ENCODE data around the gene FBXO7.
"Not testable (repeated sequence)": the region's sequence is repeated elsewhere in the genome, so short reads cannot be mapped to it uniquely, and the experiment has no call there.

The FBXO7 gene

DNA sequence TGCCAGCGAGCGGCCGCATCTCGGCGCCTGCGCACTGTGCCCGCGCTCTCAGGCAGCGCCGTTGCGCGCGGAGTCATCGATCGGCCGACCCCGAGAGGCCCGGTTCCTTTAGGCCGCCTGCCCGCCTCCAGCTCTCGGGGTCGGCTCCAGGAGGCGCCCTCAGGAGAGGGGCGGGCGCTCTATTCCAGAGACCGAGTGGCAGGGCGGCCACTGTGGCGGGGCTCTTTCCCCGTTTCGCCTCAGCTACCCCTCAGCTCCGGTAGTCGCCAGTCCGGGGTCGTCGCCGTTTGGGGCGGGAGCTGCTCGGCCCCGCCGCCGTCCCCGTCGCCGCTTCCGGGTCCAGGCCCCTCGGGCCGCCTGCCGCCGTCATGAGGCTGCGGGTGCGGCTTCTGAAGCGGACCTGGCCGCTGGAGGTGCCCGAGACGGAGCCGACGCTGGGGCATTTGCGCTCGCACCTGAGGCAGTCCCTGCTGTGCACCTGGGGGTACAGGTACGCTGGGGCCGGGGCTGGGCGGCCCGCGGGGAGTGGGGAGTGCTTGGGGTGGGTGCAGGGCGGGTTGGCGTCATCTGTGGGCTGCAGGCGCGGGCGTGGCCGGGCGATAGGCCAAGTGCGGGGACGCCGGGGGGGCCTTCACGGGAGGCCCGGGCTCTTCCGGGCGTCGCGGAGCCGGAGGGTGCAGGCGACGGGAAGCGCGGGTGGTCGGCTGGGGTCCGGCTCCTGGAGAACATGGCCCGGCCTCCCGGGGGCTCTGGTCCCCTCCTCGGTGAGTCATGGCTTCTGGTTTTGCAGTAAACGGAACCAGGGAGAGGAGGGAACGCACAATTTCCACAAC is at the start of gene FBXO7:
TSS of gene FBXO7 (plus strand) at position 177 of the 833 bp plus-strand sequence. CDS start at position 369, 192 bp downstream.
- DNase-seq (ENCODE audit: low read depth in 4 of 4, low spot score in 1 of 4), result peak; percentile 63 to 82 (median 75)

DNA sequence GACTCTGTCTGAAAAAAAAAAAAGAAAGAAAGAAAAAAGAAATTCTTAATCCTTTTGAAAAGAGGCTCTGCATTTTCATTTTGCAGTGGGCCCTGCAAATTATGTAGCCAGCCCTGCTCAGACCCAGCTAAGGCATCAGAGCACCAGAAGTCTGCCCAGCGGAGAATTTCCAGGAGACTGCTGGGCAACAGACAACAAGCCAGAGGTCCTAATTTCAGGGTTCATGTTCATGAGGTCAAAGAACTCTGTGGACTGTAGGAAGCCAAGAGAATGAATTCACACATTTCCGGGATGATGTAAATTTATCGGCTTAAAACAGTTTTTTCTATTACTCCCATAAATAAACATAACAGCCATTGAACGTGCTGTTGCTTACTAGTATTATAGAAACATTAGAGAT is 47.7 kb upstream of the FBXO7 start:
- no peak for DNase-seq (ENCODE audit: low read depth in 4 of 4, low spot score in 1 of 4)

DNA sequence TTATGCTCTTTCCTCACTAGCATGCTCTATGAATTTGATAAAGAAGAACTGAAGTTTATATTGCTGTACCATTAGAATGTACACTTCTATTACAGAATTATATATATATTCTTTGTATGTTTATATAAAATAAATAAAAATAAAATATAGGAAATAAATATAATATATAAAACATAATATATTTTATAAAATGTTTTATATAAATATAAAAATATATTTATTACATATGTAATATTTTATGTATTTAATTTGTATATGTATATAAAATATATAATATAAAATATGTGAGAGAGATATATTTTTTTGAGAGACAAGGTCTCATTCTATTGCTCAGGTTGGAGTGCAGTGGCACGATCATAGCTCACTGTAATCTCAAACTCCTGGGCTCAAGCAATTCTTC is 44.3 kb upstream of the FBXO7 start:
- no peak for DNase-seq (ENCODE audit: low read depth in 4 of 4, low spot score in 1 of 4)

DNA sequence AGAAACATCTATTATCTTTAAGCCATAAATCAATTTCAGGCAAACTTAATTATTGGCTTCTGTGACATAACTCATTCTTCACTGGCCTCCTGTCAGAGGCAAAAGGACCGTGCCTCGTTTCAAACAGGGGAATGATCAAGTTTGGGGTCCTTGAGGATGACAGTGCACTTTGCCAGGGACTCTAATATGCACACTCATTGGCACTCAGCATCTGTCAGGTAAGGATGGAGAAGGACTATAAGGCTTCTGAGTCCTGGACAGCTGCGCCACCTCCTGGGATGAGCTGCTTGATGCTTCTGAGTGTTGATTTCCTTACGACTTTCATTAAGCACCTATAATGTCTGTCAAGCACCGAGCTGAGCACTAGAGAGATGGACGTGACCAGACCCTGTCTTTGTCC is 30.5 kb upstream of the FBXO7 start:
- no peak for DNase-seq (ENCODE audit: low read depth in 4 of 4, low spot score in 1 of 4)

DNA sequence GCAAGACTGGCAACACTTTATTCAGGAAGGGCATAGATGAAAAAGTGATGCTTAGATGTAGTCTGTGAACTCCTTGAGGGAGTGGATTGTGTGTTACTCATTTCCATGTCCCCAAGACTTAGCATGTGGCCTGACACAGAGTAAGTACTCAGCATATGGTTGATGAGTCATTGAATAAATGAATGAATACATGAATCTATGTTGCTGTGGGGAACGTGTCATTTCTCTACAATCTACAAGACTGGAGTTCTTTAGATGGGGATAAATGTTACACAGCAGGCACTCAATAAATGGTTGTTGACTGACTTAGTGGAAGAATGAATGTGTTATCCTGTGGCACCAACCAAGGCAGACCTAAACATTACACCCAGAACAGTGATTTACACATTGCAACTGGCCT is 28.3 kb upstream of the FBXO7 start:
- no peak for DNase-seq (ENCODE audit: low read depth in 4 of 4, low spot score in 1 of 4)

DNA sequence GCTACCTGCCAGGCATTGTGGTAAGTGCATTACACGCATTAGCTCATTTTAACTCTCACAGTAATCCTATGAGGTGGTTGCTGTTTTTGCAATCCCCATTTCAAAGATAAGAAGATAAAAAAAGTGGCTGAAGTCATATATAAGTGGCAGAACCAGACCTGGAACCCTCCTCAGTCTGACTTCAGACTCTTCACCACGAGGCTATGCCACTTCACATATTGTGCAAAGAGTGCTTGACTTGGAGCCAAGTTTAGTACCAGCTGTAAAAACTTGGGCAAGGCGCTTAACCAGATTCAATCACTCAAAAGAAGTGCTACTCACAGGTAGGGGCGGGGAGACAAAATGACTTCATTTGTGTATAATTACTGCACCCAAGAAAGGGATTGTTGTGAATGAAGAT is 25.6 kb upstream of the FBXO7 start:
- no peak for DNase-seq (ENCODE audit: low read depth in 4 of 4, low spot score in 1 of 4)

DNA sequence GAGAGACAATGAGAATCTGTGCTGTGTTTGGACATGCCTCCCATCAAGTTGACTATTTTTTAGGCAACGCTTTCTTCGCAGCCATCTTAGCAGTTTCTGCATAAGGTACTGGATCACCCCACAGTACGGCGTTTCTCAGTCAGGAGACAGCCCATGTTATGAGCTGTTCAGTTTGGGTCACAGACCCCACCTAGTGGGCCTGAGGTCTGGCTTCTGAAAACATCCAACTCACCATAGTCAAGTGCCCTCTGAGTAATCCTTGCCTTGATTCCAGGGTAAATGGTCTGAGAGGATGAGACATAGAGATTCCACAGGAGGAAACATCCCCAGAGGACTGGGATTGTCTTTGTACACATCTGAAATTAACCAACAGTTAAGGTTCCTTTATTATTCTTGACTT is 17.6 kb upstream of the FBXO7 start:
- DNase-seq (ENCODE audit: low read depth in 4 of 4, low spot score in 1 of 4), result no peak

DNA sequence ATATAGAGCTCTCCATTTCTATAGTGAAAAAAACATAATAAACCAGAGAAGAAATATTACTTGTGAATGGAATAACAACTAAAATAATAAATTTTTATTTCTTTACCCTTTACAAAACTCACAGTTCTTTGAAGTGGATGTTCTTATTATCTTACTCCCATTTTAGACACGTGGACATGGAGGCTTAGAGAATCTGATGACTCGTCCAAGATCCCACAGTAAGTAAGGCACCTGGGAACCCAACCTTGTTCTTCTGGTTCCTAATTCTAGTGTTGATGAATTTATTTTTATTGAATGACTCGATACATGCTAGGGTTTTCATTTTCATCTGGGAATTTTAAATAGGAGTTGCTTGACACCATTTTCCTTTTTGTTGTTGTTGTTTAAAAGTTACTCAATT is 12.2 kb upstream of the FBXO7 start:
- DNase-seq (ENCODE audit: low read depth in 4 of 4, low spot score in 1 of 4), result no peak

DNA sequence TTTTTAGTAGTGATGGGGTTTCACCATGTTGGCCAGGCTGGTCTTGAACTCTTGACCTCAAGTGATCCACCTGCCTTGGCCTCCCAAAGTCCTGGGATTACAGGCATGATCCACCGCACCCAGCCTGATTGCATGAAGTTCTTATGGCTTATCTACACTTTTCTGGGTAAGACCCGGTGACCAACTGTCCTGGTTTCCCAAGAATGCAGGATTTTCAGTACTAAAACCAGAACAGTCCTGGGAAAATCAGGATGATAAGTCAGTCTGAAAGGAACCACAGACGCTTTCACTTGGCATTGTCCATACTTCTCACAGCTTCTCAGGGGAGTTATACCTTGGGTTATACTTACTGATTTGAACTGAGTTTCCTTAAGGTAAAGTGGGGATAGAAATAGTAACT is 8.9 kb upstream of the FBXO7 start:
- no peak for DNase-seq (ENCODE audit: low read depth in 4 of 4, low spot score in 1 of 4)

DNA sequence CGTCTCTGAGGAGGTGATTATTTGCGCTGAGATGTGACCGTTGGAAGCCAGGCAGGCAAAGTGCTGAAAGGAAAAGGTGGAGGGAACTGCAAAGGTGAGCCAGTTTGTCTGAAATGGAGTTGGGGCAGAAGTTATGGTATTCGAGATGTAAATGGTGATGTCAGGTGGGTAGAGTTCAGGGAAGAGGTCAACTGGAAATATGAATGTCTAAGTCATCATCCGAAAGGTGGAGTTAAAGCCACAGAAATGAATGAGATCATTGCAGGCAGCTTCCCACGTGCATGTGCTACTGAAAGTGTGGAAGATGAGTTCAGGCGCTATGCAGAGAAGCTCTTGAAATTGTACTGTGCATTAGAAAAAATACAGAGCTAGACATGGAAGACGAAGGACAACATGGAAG is 8.1 kb upstream of the FBXO7 start:
- DNase-seq (ENCODE audit: low read depth in 4 of 4, low spot score in 1 of 4), result no peak

DNA sequence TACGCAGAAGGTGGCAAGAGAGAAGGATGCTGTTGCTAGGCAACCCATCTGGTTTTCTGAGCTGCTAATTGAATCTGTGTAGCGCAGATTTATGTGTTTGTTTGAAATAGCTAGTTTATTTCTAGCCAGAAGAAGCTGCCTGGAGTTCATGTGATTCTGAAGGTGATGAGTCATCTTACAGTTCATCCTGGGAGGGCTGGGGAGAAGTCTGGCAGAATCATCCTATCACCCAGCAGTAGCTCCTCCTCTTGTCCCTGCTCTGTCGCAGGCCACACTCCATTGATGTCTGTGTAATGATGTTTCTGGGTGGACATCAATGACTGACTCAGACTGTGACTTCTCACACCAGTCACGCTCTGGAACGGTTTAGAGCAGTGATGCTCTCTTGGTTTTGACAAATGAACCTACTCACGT is 4.8 kb upstream of the FBXO7 start:
- DNase-seq (ENCODE audit: low read depth in 4 of 4, low spot score in 1 of 4), result no peak

DNA sequence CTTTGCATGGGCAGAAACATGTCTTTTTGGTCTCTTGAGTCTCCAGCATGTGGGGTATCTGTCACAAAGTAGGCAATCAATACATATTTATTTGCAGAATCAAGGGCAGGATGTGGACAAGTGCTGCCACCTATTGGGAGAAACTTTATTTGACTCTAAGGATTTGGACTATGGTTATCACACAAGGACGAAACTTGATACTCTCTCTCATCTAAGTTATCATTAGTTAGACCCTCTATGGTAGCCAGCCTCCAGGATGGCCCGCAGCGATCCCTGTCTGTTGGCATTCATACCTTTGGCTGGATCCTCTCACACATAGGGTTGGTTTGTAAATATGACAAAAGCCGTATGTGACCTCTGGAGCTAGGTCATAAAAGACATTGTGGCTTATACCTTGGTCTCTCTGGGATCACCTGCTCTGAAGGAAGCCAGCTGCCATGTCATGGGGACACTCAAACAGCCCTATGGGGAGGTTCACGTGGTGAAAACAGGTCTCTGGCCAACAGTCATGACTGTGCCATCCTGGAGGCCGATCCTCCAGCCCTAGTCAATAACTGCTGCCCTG is 1.1 kb upstream of the FBXO7 start:
- DNase-seq (ENCODE audit: low read depth in 4 of 4, low spot score in 1 of 4), result peak in 1 of 4 experiments; percentile 2

DNA sequence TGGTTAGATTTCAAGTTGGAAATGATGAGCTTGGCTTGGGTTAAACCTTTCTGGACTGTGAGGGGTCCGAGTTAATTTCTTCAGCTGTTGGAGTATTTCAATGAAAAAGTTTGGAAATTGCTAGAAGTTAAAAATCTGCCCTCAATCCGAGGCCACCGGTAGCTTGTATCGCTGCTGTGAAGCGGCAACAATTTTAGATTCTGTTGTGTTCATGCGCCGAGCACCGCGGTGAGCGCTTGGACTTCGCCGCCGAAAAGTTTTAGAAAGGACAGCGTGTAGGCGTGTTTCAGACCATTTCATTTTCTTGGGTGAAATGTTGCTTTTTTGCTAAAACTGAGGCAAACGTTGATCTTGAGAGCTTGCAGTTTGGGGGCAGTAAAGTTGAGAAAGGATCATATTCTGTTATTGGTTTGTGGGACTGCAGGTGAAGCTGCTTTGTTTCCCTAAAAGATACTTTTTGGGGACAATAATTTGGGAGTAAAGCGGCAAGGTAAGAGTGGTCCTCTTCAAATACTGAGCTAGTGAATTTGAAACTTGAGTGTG is 928 bp downstream of the FBXO7 start:
- no peak for DNase-seq (ENCODE audit: low read depth in 4 of 4, low spot score in 1 of 4)

DNA sequence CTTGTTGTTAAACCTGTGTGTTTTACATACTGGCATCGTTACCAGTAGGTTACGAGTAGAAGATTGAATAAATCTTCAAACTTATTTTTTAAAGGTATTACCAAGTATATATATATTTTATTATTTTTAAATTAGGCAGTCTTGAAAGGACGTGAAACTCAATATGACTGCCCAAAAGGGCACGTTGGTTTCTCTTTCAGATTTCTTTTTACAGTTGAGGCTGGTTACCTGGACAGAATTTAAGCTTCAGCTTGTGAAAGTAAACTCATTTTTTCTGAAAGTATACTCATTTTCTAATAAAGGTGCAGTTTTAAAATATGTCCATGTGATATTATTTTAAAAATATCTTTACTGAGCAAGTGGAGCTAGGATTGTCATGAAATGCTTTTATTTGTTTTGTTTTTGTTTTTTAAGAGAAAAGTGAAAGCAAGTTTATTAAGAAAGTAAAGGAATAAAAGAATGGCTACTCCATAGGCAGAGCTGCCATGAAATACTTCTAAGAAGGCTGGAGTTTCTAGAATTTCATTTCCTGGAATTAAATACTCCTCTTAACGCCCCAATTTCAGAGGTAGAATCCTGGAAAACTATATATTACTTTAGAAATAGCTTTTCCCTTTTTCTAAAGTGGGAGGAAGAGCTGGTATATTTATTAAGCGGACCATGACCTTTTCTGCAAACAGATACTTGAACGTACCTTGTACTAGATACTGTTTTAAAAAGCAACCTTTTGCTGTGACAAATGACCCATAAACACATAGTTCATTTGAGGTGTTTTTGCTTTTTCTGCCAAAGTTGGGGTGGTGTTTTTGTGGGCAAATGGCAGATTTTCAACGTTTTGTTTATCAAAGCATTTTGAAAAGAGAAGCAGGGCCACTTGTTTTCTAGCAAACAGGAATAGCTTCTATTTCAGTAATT is 1.9 kb downstream of the FBXO7 start:
- no peak for DNase-seq (ENCODE audit: low read depth in 4 of 4, low spot score in 1 of 4)

DNA sequence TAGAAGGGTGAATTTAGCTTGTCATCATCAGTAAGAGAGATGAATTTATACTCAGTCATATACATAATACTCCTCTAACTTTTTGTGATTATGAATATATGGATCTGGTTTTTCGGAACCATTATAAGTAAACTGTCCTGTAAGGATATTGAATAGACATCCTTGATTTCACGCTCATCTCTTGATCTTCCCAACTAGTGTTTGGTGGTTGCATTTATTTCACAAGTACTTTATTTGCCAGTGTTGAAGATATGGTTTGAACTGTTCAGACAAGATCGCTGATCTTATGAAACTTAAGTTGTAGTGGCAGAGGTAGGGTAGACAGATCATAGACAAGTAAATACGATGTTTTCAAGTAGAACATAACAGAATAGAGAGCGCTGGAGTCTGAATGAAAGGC is 3.0 kb downstream of the FBXO7 start:
- no peak for DNase-seq (ENCODE audit: low read depth in 4 of 4, low spot score in 1 of 4)

DNA sequence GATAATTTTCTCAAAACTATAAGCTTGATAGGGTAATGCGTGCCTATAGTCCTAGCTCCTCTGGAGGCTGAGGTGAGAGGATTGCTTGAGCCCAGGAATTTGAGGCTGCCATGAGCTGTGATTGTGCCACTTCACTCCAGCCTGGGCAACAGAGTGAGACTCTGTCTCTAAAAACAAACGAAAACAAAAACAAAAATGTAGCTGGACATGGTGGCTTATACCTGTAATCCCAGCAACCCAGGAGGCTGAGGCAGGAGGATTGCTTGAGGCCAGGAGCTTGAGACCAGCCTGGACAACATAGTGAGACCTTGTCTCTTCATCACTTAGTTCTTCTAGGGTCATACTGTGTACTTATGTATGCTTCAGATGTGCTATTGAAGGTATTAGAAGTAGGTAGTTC is 3.9 kb downstream of the FBXO7 start:
- DNase-seq (ENCODE audit: low read depth in 4 of 4, low spot score in 1 of 4), result not testable (repeated sequence)

DNA sequence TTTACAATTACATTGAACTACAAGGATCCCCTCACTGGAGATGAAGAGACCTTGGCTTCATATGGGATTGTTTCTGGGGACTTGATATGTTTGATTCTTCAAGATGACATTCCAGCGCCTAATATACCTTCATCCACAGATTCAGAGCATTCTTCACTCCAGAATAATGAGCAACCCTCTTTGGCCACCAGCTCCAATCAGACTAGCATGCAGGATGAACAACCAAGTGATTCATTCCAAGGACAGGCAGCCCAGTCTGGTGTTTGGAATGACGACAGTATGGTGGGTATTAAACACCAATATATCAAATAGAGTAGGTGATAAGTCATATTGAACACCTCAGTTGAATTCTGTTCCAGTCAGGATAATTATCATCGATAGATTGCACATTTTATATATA is 4.4 kb downstream of the FBXO7 start:
- DNase-seq (ENCODE audit: low read depth in 4 of 4, low spot score in 1 of 4), result no peak

DNA sequence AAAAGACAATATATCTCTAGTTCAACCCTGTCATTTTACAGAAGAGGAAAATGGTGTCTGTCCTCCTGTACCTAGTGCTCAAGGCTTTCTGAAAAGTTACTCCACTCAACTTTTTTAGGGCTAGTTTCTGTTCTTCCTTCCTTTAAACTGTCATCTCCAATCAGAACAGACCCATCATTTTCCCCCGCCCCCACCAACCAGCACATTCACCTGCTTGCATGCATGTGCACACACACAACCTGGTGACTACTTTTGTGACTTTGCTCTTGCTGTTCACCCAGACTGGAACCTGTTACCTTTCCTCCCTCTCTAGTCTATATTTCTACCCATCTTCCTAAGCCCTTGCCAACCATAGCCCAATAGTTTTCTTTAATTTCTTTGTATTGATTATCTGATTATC is 5.6 kb downstream of the FBXO7 start:
- peak in 1 of 4 experiments; percentile 13 for DNase-seq (ENCODE audit: low read depth in 4 of 4, low spot score in 1 of 4)

DNA sequence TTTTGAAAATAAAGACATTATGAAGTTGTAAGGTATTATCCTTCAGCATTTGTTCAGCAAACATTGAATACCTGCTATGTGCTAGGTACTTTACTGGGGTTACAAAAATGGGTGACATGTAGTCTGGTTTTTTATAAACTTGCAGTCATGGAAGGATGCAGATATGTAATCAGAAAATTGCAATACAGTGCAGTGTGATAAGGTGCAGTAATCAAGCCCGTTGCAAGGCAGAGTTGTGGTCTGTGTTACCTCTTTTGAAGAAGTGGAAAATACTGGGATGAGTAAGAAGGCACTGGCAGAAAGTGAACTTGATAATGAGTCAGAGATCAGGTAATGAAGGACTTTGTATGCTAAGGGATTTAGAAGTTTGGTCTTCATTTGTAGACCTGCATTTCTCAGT is 8.1 kb downstream of the FBXO7 start:
- no peak for DNase-seq (ENCODE audit: low read depth in 4 of 4, low spot score in 1 of 4)

DNA sequence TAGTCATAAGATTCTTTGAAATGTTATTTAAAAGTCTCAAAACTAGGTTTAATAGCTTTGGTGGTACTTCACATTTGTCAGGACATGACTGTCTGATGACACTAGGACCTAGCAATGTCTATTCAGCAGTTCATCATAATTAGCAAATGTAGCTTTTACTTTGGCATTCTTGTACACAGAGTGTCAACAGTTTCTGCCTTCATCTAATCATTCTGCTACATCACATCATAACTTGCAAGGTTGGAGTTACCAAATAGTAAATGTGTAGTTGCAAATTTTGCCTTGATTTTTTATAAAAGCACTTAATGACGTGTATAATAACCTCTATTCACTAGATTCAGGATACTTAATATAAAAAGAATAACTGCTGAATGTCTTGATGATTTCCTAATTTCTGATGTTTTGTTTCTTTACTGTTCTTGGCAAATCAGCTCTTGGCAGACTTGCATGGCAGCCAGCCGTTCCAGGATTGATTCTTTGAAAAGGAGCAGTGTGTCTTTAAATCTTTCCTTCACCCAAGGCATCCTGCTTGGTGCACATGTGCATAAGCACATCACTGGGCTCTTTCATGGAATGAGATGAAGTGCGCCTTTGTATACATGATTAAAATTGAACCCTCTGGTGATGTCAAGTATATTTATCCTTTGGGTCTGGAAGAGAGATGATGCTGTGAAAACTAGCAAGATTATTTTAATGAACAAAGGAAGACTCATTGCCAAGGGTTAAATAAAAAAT is 12.2 kb downstream of the FBXO7 start:
- DNase-seq (ENCODE audit: low read depth in 4 of 4, low spot score in 1 of 4), result no peak

DNA sequence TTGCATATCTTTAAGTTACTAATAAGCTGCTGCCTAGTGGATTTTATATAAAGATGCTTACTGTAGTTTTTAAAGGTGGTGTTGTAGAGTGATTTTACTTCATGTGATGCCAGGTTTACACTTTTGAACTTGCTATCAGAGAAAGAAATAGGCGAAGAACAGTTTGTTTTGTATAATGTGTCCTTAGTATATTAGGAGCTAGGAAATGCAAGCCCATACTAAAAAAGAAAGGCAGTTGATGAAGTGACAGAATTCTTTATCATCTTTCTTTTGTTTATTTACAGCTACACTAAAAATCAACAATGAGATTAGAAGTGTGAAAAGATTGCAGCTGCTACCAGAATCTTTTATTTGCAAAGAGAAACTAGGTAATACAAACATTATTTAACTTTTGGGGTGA is 12.8 kb downstream of the FBXO7 start:
- no peak for DNase-seq (ENCODE audit: low read depth in 4 of 4, low spot score in 1 of 4)
